HG03196 (cell line): Measurements from ENCODE around the gene VPS37C.
"Not testable (repeated sequence)": the region's sequence is repeated elsewhere in the genome, so short reads cannot be mapped to it uniquely, and the experiment has no call there.

Source experiments
- ATAC-seq: cut with Tn5 transposase; IDR thresholded peaks from one replicate; pipeline ENCODE4 v1.9.1; 2021; ENCODE audit not compliant: unreplicated experiment

VPS37C gene

GRCh38 chr11:61102667-61103571 lies 58.3 kb downstream of the VPS37C start:
- no peak for ATAC-seq

DNA sequence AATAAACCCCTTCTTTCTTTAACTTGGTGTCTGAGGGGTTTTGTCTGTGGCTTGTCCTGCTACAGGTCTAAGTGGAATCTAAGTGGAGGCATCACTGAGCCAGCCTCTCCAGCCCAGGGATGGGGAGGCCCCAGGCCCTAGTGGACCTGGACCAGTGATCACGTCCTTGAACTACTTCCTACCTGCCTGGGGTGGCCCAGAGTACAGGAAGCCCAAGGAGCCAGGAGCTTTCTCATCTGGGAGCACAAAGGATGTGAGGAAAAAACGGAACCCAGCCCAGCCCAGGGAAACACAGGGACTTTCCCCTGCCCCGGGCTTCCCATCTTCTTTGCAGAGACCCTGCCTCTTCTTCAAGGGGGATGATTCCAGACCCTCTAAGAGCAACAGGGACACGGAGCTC lies 62.4 kb downstream of the VPS37C start:
- ATAC-seq = no peak

DNA sequence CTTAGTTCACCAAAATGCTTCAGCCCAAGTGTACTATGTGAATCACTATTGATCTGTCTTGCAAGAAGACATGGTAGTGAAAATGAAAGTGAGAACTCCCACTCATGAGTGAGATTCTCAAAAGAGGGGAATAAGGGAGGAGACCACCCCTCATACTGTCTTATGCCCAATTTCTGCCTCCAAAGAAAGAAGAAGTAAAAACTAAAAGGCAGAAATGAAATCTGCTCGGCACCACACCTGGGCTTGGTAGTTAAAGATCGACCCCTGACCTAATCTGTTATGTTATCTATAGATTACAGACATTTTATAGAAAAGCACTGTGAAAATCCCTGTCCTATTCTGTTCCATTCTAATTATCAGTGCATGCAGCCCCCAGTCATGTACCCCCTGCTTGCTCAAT lies 63.0 kb downstream of the VPS37C start:
- not testable (repeated sequence) for ATAC-seq

DNA sequence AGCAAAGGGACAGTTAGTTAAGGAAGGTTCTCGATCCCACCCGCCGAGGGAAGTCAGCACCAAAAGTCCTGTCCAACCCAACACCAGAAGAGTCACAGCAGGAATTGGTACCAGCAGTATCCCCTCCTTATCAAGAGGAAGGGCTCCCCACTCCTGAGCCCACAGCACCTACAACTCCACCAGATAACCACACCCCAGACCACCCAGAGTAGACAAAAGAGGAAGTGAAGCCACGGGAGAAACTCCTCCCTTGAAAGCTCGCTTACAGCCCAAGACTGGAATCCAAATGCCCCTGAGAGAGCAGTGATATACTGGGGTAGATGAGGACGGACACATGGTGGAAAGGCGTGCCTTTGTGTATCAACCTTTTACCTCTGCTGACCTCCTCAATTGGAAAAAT lies 66.2 kb downstream of the VPS37C start:
- ATAC-seq = no peak

- ATAC-seq = not testable (repeated sequence)
Observed at GRCh38 chr11:61094167-61094566, 67.1 kb downstream of the VPS37C start.

- ATAC-seq = no peak
Observed at GRCh38 chr11:61092908-61093763, 68.1 kb downstream of the VPS37C start.

- ATAC-seq = no peak
Observed at GRCh38 chr11:61092280-61092766, 68.9 kb downstream of the VPS37C start.

GRCh38 chr11:61091373-61092279 lies 69.6 kb downstream of the VPS37C start:
- ATAC-seq = no peak

DNA sequence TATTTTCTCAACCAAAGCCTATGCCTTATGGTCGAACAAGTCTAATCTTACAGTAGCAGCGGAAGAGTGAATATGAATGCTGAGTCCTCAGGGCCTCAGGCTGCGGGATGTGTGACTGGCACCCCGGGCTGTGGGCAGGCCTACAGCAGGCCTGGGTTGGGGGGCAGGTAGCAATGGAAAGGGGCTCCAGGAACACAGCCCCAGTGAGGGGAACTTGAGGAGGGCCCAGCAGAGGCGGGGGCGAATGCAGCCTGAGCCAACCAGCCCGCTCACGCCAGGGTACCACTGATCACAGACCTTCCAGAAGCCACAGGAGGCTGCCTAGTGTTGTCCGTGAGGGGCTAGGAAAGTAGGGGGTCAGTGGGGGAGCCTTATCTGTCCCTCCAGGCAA lies 70.2 kb downstream of the VPS37C start:
- ATAC-seq = no peak

DNA sequence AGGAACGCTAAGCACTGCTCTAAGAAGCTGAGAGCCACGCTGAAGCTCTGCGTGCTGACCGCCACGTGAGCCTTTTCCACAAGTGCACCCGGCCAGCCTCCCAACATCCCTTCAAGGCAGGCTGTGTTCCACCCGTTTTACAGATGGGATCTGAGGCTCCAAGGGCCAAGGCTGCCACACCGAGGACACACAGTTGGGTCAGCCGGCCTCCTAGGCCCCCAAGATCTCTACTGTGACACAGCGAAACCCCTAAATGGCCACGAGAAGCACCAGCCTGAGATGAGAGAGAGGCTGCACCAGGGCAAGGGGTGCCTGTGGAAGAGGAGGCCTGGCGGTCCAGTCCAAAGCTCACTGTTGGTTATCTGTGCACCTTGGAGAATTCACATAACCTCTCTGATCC lies 70.7 kb downstream of the VPS37C start:
- no peak for ATAC-seq

DNA sequence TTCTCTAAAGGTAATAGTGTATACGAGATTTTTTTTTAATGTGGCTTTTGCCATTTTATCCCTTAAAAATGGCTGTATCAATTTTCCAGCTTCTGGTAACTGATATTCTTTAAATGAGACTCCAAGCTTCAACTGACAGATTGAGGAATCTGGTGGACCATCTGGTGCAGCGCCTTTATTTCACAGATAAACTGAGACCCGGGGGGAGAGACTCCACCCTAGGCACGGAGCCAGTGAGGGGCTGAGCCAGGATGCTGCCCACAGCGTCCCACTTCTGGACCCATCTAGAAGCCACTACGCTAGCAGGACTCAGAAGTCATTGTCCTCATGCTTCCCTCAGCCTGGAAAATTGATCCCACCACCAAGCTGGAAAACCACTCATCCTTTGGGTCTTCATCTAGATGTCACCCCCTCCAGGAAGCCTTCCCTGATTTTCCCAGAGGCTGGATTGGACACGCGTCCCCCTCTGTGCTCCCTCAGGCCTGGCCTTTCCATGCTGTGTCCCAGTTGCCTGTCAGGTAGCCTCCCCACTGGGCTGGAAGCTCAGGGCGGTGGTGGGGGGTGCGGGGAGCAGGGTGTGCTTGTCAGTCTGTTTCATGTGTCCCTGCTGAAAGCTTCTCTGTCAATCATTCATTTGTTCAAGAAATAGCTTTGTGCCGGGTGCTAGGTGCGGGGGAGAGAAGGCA lies 71.3 kb downstream of the VPS37C start:
- ATAC-seq = no peak

DNA sequence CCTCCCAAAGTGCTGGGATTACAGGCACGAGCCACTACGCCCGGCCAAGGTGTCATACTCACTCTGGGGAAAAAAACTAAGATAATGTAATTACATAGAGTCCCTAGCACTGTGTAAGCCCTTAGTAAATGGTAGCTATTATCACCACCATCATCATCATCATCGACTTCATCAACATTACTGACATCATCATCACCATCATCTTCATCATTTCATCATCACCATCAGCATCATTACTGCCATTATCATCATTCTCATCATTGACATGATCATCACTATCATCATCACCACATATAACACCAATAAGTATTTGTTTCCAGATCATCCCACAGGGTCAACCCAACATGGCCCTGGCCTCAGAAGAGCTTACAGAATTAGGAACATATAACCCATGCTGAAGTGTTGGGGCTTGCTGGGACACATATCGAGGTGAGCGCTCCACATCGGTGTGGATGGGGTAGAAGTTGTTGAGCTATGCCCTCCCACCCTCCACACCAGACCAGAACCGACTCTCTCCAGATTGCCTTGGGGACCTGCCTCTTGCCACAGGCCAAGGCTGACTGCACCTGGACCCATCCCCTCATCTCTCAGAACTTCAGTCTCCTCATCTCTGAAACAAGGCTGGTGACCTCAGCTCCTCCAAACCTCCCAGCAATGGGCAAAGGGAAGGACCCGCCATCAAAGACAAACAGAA lies 73.7 kb downstream of the VPS37C start:
- ATAC-seq = no peak

GRCh38 chr11:61083601-61084147 lies 77.6 kb downstream of the VPS37C start:
- no peak for ATAC-seq

DNA sequence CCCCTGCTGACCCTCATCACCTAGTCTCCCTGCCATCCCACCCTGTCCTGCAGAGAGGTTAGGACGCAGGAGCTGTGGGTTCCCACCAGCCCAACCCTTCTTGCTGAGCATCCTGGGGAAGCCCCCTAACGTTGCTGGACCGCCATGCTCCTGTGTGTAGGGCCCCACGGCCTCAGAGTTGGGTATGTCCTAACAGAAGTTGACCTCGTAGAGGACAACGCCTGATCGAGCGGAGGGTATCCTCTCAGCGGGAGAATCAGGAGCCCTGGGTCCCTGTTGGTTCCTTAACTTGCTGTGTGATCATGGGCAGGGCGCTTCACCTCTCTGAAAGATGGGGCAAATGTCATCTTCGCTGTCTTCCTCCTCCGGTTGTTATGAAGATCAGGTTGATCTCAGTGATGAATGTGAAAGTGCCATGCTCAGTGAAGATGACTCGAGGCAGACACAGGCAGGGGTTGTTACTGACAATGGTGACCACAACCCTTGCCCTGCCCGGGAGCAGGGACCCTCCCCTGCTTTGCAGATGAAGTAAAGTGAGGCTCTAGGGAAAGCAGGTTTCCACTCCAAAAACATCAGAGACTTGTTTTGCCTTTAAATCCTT lies 78.2 kb downstream of the VPS37C start:
- no peak for ATAC-seq

DNA sequence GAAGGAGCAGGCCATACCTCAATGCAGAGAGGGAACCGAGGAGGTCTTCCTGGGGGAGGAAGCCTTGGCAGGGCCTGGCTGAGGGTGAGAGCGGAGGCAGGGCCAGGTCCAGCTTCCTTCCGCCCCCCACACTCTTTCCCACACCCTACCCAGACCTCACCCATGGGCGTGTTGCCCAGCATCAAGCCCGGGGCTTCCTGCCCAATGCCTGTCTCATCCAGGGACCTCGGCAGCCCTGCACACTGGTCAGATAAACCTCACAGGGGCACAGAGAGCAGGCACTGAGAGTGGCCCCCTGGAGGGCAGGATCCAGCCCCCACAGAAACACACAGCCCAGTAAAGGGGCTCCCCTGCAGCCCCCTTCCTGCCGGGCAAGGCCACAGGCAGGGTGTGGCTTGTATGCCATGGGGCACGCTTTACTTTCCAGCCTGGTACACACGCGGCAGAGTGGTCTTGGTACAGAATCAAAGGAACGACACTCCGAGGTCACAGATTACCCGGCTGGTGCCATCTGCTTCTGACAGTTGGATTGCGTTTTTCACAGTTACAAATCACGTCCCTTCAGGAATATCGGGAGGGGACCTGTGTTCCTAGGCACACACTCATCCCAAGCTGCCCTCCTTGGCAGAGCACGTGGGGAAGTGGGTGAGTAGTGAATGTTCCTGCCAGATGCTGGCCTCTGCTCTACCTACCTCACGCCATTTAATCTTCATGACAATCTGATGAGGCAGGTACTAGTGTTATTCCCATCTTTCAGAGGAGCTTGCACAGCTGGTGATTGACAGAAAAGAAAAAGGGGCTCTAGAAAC lies 79.0 kb downstream of the VPS37C start:
- no peak for ATAC-seq

- no peak for ATAC-seq
Observed at GRCh38 chr11:61080986-61081590, 80.1 kb downstream of the VPS37C start.

GRCh38 chr11:61080526-61080925 lies 80.7 kb downstream of the VPS37C start:
- ATAC-seq = no peak
